ENCODE data around the gene RBM17. TPM values are rescaled to one million over a fixed set of nuclear protein-coding genes. Genes with fewer than 3 reads are reported as not detected.

Gene RBM17
- total and polyA plus RNA-seq, 2 of the 4 experiments (the other 2 are of a cell fraction), result 24.6 to 56.7 TPM

- POLR2A ChIA-PET (ENCODE audit: unreplicated experiment), result no interaction called here
- no peak for TF ChIP-seq MXI1 (IDR thresholded peaks at IDR 0.05; ENCODE audit: borderline replicate concordance, low read depth, low read length)
- TF ChIP-seq BHLHE40 (IDR thresholded peaks at IDR 0.05; ENCODE audit: low read depth, low read length), result no peak
- TF ChIP-seq FOS (IDR thresholded peaks at IDR 0.05; ENCODE audit: low read depth, low read length), result no peak
- no peak for TF ChIP-seq SMC3 (IDR thresholded peaks at IDR 0.05; ENCODE audit: low read depth, low read length)
- TF ChIP-seq CTCF (conservative IDR thresholded peaks at IDR 0.05; ENCODE audit: low read depth, low read length), result no peak
- TF ChIP-seq CHD1 (IDR thresholded peaks at IDR 0.05; ENCODE audit: low read depth, low read length), result no peak
- TF ChIP-seq RFX5 (IDR thresholded peaks at IDR 0.05; ENCODE audit: low read depth, low read length), result no peak
- TF ChIP-seq CEBPB (IDR thresholded peaks at IDR 0.05; ENCODE audit: low read depth, low read length), result no peak
- TF ChIP-seq POLR2A (IDR thresholded peaks at IDR 0.05; ENCODE audit: low read depth, low read length), result no peak
- no peak for TF ChIP-seq RAD21 (IDR thresholded peaks at IDR 0.05; ENCODE audit: low read length)
- H4K20me1 ChIP-seq (ENCODE audit: insufficient read depth, low read length), result no peaks in the 10 kb centered on the region
- H3K79me1 ChIP-seq (ENCODE audit: low read depth in 1 of 2, low read length in 2 of 2), result no peaks in the 10 kb centered on the region
- H3K4me1 ChIP-seq (ENCODE audit: control insufficient read depth, insufficient read depth, low read length), result peaks cover 3% of the 10 kb centered on the region; the same call in 1 of the 2 replicates
- no peak overlapping the region for H2AK5ac ChIP-seq (ENCODE audit: low read depth, low read length)
- no peaks in the 10 kb centered on the region for H3K9me1 ChIP-seq (ENCODE audit: insufficient read depth, low read length)
- intact Hi-C loops (cut with micrococcal nuclease), result no loop called here
- H3K56ac ChIP-seq (ENCODE audit: extremely low read depth, insufficient read depth, low read length), result no peak overlapping the region
- no peak overlapping the region for H2BK15ac ChIP-seq (ENCODE audit: low read depth, low read length)
- dilution Hi-C loops (cut with HindIII; ENCODE audit: low sequenced_read_pairs, unreplicated experiment), result no loop called here
- no peak overlapping the region for H3K4ac ChIP-seq (ENCODE audit: low read depth, low read length)
- no peak overlapping the region for H2BK20ac ChIP-seq (ENCODE audit: low read depth, low read length)
- H2BK5ac ChIP-seq (ENCODE audit: low read depth, low read length, poor library complexity, severe bottlenecking), result no peak overlapping the region
- no TSS peak for BruUV-seq (replicated peaks)
- no peak overlapping the region for H3K4me2 ChIP-seq (ENCODE audit: low read depth, low read length)
- H3K9ac ChIP-seq (ENCODE audit: low read depth, low read length), result no peak overlapping the region
- no peak overlapping the region for H2BK120ac ChIP-seq (ENCODE audit: low read depth, low read length)
- in situ Hi-C loops (cut with MboI; ENCODE audit: low sequenced_read_pairs), result no loop called here
- no peaks in the 10 kb centered on the region for H3K9me3 ChIP-seq (ENCODE audit: control insufficient read depth, insufficient read depth, low read length)
- no peak overlapping the region for H2AK9ac ChIP-seq (replicated peaks; ENCODE audit: low read depth, low read length, poor library complexity)
- CTCF ChIA-PET, result no interaction called here
- H3K23ac ChIP-seq (ENCODE audit: low read depth, low read length), result no peak overlapping the region
- ATAC-seq (ENCODE audit: low read depth) (no peak), DNase-seq (no peak)
- no peak overlapping the region for H2AFZ ChIP-seq (replicated peaks; ENCODE audit: low read length, poor library complexity)
- H3K4me3 ChIP-seq (ENCODE audit: insufficient read depth, low read depth, low read length), result no peak overlapping the region
- no peaks in the 10 kb centered on the region for H3K36me3 ChIP-seq (ENCODE audit: control insufficient read depth, insufficient read depth, low read length)
- H3K18ac ChIP-seq (ENCODE audit: low read depth, low read length), result no peak overlapping the region
- no peak overlapping the region for H4K8ac ChIP-seq (ENCODE audit: low read depth in 2 of 2, low read length in 2 of 2)
- H3K14ac ChIP-seq (replicated peaks; ENCODE audit: low read depth, low read length), result no peak overlapping the region
- H4K5ac ChIP-seq (ENCODE audit: low read depth, low read length), result no peak overlapping the region
- no peak overlapping the region for H4K91ac ChIP-seq (ENCODE audit: insufficient read depth, low read depth, low read length)
- H3K27ac ChIP-seq (ENCODE audit: insufficient read depth, low read length), result no peak overlapping the region
- peaks cover 22% of the 10 kb centered on the region for H3K27me3 ChIP-seq (ENCODE audit: control insufficient read depth, insufficient read depth, low read length)
- WGBS, 2 experiments (ENCODE audit: extremely low coverage in 2 of 2, insufficient read length in 1 of 2), result 73% methylated on average over 3 of the region's 17 CpGs; no CpG with 5 or more reads in 1 of the 2 experiments
Measured at GRCh38 chr10:6052247-6053221, 36.3 kb upstream of the RBM17 start.

Data from IMR-90 (cell line).